Measurements from ENCODE around the gene ABCG8.

The ABCG8 gene

GRCh38 chr2:43838560-43839267, at the start of gene ABCG8, which contains the start of gene ABCG5:
Gene ABCG8 (plus strand): TSS chr2:43838971. CDS start chr2:43839054, 83 bp downstream.
Gene ABCG5 (minus strand): TSS chr2:43838839. CDS start chr2:43838679, 160 bp downstream.
- no peak for DNase-seq

GRCh38 chr2:43790147-43790546, 48.6 kb upstream of the ABCG8 start:
- no peak for DNase-seq

- DNase-seq = no peak
These were observed 47.6 kb upstream of the ABCG8 start for GRCh38 chr2:43791035-43791765.

GRCh38 chr2:43792653-43793052, 46.1 kb upstream of the ABCG8 start:
- no peak for DNase-seq

- no peak for DNase-seq
These were observed 43.8 kb upstream of the ABCG8 start for GRCh38 chr2:43794956-43795355.

GRCh38 chr2:43796206-43796605, 42.6 kb upstream of the ABCG8 start:
- DNase-seq = no peak

GRCh38 chr2:43798300-43798699, 40.5 kb upstream of the ABCG8 start:
- no peak for DNase-seq

GRCh38 chr2:43800894-43801293, 37.9 kb upstream of the ABCG8 start:
- no peak for DNase-seq

- DNase-seq = no peak
These were observed 36.6 kb upstream of the ABCG8 start for GRCh38 chr2:43802135-43802534.

- DNase-seq = no peak
These were observed 35.7 kb upstream of the ABCG8 start for GRCh38 chr2:43803113-43803512.

GRCh38 chr2:43806719-43807031, 32.1 kb upstream of the ABCG8 start:
- DNase-seq = no peak

GRCh38 chr2:43810452-43810851, 28.3 kb upstream of the ABCG8 start:
- no peak for DNase-seq

- DNase-seq = no peak
These were observed 27.9 kb upstream of the ABCG8 start for GRCh38 chr2:43810888-43811287.

- no peak for DNase-seq
These were observed 26.8 kb upstream of the ABCG8 start for GRCh38 chr2:43812006-43812405.

GRCh38 chr2:43812947-43813346, 25.8 kb upstream of the ABCG8 start:
- DNase-seq = no peak

GRCh38 chr2:43814711-43815110, 24.1 kb upstream of the ABCG8 start:
- no peak for DNase-seq

- DNase-seq = no peak
These were observed 20.0 kb upstream of the ABCG8 start for GRCh38 chr2:43818761-43819160.

- no peak for DNase-seq
These were observed 19.1 kb upstream of the ABCG8 start for GRCh38 chr2:43819491-43820163.

GRCh38 chr2:43822839-43823238, 15.9 kb upstream of the ABCG8 start:
- DNase-seq = no peak

- no peak for DNase-seq
These were observed 15.0 kb upstream of the ABCG8 start for GRCh38 chr2:43823751-43824150.

- no peak for DNase-seq
These were observed 14.3 kb upstream of the ABCG8 start for GRCh38 chr2:43824512-43824911.

GRCh38 chr2:43824951-43825493, 13.7 kb upstream of the ABCG8 start:
- DNase-seq = no peak

- no peak for DNase-seq
These were observed 12.9 kb upstream of the ABCG8 start for GRCh38 chr2:43825841-43826240.
